GM19025 (cell line): ENCODE measurements around the gene TDRD12.

Experiments used
- ATAC-seq: cut with Tn5 transposase; IDR thresholded peaks from one replicate; pipeline ENCODE4 v1.9.1; 2021; ENCODE audit warnings: mild to moderate bottlenecking, low read depth, moderate library complexity; ENCODE audit not compliant: unreplicated experiment

TDRD12 gene

DNA sequence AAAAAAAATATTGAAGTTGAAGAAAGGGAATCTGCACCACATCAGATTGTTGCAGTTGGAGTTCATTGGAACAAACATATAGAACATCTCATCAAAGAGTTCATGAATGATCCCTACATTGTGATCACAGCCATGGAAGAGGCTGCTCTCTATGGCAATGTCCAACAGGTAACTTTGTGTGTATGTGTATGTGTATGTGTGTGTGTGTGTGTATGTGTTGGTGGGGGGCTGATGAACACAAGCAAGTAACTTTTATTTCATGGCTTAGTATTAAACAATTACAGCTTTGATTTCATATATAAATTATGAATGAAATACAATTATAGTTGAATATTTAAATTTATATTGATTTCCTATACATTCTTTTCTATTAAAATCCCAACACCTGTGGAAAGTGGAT, 80.6 kb downstream of the TDRD12 start:
- no peak for ATAC-seq

DNA sequence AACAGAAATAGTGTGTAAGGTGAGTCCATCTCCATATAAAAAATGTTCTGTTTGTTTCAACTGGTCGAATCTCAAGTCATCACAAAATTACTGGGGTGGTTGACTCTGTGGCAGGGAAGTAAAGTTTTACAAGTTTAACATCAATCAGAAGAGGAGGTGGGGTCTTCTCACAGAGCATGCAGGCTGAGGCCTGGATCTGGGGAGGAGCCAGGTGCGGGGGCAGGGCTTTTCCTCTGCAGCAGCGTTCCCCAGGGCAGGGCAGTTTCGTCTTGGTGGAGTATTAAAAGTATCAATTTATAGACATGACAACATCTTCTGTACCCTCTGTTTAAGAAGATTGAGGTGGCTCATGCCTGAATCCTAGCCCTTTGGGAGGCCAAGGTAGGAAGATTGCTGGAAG, 81.2 kb downstream of the TDRD12 start:
- ATAC-seq: no peak

DNA sequence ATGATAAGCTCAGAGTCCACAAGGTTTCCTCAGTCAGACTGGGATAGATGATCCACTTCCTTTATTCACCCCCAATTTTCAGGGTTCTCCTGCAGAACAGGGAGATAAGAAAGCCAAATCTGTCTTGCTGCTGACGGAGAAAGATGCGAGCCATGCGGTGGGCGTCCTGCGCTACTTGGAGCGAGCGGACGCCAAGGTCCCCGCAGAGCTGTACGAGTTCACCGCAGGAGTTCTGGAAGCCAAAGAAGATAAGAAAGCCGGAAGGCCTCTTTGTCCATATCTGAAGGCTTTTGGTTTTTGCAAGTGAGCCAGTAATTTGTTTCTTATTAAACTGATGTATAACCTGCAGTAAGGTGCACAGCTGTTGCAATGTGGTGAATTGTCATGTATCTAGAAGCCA, 83.3 kb downstream of the TDRD12 start:
- ATAC-seq: no peak

DNA sequence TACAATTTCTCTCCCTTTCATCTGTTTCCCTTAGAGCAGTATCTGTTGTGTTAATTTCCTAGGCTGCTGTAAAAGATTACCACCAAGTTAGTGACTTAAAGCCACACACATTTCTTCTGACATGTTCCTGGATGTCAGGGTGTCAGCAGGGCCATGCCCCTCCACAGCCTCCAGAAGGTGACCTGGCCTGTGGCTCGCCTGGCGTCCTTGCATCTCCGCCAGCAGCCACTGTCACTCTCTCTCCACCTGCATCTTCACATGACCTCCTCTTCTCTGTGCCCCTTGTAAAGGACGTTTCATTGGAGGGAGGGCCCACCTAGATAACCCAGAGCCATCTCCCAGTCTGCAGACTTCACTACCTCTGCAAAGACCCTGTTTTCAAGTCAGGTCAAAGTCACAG, 88.7 kb downstream of the TDRD12 start:
- ATAC-seq: no peak

DNA sequence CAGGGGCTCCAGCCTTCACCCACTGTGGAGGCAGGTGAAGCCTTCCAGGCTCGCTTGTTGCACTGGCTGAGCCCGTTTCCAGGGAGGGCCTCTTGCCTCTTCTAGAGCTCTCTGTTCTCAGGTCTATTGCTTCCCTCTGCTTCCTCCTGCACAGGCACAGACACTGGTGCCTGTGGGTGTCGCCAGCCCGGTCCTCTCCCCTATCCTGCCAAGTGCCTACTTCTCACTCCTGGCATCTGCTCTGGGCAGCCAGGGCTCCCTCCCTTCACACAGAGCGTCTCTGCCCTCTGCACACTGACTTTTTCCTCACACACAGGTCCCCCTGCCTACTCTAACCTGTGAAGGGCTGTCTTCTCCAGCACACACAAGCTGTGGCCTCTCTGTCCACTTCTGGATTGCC, 89.7 kb downstream of the TDRD12 start:
- no peak for ATAC-seq

DNA sequence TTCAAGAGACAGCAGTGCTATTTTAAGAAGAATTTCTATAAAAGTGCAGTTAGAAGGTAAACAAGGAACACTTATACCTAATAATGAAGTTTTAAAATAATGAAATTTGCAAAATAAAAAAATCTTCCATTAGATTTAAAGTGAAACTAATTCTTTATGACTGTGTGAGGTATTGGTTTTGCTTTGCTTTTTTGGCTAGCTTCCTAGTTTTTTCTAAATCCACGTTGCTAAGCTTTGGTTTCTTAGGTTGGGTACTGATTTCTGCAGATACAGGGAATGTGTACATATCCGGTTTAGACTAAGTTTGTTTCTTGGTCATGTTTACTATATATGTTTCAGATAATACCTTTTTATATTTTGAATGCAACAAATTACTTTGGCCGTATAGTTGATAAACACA, 90.2 kb downstream of the TDRD12 start:
- ATAC-seq: no peak

DNA sequence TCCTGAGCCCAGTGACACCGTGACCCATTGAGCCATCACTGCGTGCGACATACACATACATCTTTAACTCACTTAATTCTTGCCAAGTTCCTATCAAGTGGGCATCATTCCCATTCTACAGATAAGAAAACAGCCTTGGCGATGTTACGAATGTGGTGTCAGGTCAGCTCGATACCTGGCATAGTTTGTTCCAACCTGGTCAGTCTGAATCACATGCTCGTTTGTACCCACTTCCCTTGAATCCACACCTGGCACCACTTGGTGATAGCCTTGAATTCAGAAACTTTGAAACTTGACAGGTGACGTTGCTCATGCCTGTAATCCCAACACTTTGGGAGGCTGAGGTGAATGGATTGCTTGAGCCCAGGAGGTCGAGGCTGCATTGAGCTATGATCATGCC, 90.9 kb downstream of the TDRD12 start:
- ATAC-seq: no peak

DNA sequence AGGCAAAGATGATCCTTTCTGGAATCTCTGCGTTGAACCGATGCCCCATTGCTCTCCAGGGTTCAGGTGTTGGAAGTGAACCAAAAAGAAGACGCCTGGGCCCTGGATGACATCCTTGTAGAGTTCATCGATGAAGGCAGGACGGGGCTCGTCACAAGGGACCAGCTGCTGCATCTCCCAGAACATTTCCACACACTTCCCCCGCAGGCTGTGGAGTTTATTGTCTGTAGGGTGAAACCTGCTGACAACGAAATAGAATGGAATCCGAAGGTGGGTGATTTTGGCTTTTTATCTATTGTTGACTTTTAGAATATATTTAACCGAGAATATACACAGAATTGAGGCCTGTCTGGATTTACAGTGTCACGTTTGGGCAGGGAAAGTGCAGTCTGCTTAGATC, 91.6 kb downstream of the TDRD12 start:
- ATAC-seq: no peak

DNA sequence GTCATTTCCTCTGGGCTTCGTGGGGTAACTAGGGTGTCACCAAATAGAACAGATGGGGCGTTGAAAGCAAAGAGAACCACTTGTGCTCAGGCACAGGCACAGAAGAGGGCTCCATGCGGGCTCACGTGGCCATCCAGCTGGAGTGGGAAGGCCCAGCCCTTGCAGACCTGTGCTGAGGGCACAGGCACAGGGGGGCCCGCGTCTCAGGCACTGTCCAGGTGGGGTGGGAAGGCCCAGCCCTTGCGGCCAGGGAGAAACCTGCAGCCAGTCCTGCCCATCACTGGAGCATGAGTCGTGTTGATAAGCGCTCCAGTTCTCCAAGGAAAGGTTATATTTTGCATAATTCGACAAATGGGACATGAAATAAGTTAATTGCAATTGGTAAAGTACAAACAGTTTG, 92.5 kb downstream of the TDRD12 start:
- ATAC-seq: no peak

DNA sequence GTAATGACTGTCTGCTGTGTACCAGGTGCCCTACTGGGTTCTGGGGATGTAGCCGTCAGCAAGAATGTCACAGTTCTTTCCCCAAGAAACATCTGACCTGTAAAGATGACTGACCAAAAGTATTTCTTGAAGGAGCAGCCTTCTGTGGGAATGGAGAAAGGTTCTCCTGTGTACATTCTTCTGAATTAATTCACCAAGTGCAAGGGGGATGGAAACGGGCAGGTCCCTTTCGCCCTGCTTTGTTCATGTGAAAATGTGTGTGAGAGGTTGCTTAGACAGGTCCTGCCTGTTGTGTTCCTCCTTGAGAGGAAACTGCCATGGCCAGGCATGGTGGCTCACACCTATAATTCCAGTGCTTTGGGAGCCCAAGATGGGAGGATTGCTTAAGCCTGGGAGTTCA, 93.0 kb downstream of the TDRD12 start:
- no peak for ATAC-seq

DNA sequence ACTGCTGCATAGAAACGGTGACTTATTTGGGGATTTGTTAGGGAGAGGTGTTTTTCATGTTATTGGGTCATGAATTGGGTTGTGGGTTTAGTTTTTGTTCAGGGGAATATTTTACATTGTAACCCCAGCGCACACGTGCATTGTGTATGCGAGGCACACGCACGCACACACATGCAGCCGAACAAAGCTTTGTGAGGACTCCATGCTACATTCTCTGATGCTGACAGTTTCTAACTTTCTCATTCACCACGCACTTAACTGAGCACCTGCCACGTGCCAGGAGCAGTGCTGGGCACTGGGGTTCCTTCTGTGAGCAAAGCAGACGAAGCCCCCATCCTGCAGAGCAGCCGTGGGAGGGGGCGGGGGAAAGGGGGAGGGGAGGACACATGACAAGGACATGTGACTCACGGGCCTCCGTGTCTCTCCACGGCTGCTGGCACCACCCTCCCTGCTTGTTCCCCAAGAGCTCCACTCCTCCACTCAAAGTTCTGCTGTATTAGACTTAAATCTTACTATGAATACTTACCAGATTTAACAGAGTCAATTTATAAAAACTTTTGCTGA, 94.4 kb downstream of the TDRD12 start:
- no peak for ATAC-seq

DNA sequence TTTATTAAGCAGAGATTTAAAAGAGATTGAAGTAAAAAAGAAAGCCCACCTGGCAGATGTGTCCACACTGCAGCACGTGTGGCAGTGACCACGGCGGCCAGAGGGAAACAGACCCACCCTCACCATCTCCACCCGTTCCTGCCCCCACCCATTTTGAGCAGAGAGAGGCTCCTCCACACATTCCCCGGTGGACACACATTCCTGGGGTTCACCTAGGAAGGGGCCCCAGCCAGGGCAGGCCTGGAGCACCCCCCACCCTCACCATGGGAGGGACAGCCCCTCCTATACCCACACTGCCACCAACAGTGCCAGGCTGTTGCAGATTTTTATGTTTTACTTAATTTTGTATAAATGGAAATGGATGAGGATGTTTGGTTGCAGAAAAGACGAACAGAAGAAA, 95.1 kb downstream of the TDRD12 start:
- no peak for ATAC-seq

DNA sequence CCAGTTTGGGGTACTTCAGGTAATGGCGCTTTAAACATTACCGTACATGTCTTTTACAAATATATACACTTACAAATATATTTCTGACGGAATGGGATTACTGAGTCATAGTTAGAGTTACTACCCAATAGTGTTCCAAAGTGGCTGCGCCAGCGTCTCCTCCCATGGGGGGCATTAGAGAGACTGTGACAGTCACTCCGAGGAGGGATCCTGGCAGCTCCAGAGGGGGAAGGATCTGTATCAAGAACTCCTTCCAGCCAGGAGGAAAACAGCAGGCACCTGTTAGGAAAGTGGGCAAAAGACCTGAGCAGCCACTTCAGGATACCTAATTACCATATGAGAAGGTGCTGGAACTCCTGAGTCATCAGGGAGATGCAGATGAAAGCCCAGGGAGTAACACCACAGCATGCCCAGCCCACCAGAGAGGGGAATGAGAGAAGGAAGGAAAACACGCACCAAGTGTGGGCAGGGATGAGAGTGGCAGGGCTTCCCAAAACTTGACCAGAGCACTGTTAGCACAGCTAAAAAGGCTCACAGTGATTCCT, 97.1 kb downstream of the TDRD12 start:
- no peak for ATAC-seq

DNA sequence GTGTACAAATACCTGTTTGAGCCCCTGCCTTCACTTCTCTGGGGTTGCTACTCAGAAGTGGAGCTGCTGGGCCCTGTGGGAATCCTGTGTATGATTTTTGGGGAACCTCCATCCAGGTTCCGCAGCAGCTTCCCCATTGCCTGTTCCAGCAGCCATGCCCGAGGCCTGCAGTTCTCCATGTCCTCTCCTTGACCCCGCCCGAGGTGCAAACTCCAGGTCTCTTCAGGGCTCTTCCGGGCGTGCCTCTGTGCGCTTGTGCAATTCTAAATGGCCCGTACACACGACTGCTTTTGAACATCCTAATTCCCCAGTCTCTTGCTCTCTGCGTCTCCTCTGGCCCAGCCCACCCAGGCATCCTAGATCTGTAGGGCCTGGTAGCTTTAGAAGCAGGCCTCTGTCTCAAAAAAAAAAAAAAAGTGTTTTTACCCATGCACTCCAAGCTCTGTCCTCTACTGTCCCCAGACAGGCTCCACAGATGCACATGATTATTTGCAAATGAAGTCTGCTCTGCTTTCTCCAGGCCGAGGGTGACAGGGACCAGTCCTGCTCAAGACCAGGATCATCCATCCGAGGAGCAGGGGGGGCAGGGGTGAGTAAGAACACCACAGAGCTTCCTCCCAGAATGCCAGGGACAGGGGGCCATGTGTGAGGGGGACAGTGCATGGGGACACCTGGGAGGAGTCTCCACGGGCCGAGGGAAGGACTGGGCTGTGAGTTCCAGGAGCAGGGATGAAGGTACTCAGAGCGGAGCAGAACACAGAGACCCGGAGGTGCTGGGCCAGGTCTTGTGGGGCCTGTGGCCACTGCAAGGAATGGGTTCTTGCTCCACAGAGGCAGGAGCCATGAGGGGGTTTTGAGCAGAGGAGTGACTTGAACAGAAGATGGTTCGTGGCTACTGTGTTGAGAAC, 98.3 kb downstream of the TDRD12 start:
- ATAC-seq: no peak

DNA sequence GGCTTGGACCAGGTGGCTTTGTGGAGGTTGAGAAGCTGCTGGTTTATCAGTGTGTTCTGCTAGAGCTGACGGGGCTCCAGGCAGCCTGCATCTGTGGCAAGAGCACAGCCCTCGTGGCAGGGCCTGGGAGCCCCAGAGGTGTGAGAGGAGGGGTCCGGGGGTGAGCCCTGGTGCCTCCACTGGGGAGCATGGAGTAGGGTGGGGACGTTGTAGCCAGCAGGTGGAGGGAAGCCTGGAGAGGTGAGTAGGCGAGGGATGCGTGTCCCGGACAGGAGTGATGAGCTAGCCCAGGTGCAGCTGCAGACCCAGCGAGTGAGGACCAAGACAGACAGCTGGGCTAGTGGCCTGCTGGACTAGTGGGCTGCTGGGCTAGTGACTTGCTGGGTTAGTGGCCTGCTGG, 99.0 kb downstream of the TDRD12 start:
- ATAC-seq: no peak

DNA sequence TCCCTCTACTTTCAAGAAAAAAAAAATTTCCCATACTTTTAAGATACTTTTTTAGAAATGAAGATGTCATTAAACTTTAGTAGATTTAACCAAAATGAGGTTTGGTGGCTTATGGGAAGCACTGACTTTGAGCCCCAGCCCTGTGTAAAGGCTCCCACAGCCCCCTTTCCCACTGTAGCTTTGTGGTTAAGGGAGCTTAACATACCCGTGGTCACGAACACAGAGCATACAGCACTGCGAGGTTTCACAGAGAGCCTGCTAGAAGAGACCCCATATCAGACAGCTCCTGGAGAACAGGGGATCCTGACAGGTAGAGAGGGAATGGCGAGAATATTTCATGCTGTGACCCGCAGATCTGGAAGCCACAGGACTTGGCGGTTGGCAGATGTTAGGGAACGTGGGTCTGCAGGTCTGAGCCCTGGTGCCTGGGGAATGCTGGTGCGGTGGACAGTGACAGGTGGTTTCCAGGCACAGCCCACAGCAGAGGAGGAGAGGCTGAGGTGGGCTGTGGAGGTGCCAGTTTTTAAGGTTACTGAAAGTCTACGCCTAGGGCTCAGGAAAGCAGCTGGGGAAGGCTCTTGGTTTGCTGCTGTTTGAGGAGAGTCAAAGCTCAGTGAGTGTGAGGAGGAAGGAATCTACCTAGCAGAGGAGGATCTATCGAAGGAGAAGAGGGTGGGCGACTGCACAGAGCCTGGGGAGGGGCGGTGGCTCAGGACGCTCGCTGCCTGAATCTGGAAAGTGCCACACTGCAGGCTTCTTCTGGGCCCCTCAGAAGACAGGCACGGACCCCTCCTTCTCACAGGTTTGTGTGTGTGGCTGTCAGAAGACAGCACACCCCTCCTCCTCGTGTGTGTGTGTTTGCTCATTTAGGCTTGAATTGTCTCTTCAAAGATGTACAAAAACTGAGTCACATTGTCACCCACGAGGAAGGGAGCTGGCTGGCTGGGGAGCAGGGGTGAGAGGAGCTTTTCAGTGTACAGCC, 100.1 kb downstream of the TDRD12 start:
- ATAC-seq: no peak

DNA sequence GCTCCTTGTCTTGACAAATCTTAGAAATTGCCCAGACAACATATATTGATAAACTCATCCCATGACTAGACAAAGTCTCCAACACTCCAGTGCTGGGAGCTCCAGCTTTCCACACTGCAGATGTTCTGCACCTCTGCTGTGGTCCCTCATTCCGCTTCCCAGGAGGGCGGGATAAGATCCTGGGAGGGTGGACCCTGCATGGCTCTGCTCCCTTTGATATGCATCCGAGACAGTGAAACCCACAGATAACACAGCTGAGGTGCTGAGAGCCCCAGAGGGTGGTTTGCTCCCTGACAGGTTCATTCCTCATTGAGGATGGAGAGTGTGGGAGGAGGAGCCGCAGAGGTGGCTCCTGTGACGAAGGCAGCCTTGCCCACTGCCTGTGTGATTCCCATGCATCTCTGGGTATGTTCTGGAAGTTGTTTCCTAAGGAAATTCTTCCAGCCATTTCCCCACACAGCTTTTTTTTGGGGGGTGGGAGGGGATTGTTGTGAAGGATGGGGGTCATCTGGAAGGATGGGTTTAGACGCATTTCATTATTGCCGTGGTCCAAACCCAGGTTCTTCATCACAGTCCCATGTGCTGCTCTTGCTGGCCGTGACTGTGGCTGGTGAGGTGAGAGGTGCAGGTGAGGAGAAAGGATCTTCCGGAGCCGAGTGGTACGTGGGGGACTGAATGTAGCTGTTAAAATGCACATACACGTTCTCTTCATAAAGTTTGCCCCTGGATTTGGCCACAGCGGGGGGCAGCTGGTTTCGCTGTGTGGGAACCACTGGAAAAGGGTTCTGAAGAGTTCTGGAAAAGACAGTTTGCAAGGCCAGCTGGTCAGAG, 103.6 kb downstream of the TDRD12 start:
- no peak for ATAC-seq

DNA sequence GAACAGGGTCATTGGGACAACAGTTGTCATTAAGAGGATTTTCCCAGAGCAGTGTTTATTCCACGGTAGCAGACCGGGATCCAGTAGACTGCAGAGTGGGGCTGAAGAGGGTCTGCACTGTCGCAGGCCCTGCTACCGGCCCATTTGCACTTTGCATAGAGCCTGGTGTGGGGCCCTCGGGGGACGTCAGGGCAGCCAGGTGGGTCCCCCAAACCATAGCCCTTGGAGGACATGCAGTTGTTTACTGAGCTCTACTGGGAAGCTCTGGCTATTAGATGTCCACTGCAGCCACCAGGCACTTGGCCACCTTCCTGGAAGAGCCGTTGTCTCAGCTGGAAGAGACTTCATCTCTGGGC, 104.2 kb downstream of the TDRD12 start:
- no peak for ATAC-seq

DNA sequence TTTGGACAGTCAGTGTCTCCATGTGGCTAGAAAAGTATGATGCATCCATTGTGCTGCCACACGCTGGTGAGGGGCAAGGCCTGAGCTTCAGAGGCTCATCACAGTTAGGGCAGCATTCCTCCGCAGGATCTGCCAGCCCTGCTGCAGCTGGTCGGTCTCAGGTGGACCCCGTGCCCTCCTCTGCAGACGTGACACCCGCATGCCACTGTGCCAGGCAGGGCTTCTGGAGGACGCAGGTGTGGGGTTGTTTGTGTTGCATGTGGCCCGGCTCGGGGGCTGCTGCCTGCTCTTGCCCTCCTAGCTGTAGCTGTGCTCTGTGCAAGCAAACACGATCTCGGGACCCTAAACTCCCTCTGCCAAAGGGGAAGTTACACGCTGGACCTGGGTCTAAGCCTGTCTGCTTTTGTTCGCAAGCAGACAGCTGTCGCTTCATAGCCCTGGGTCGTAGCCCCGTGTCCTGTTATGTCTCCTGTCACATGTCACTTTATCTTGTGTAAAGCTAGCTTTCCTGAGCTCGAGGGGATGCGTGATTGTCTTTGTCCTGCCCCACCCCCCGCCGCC, 104.7 kb downstream of the TDRD12 start:
- ATAC-seq: no peak
